Measurements from ENCODE around the gene TCERG1L. TPM values are rescaled to one million over a fixed set of nuclear protein-coding genes. Genes with fewer than 3 reads are reported as not detected.
"Not testable (repeated sequence)": the region's sequence is repeated elsewhere in the genome, so short reads cannot be mapped to it uniquely, and the experiment has no call there.

The TCERG1L gene
- total and polyA plus RNA-seq, 3 experiments from 2014 or later = 0.07 to 0.93 (median 0.68) TPM

- H3K4me1 ChIP-seq (ENCODE audit: insufficient read depth, low read length) = no peaks in the 10 kb centered on the region
- Mint-ChIP-seq H3K27ac (no peak overlapping the region), H3K36me3 (no peaks in the 10 kb centered on the region), H3K9me3 (peaks cover 0 to 10% (median 9%) of the 10 kb centered on the region in 5 donors), H3K27me3 (no peaks in the 10 kb centered on the region), H3K4me1 (no peaks in the 10 kb centered on the region), H3K4me3 (no peak overlapping the region)
- ChIA-PET CTCF (no interaction called here), POLR2A (no interaction called here)
- no peaks in the 10 kb centered on the region for H3K27me3 ChIP-seq (ENCODE audit: insufficient read depth, low read length, poor library complexity, severe bottlenecking)
- no peak overlapping the region for H3K4me3 ChIP-seq (ENCODE audit: low read length)
- no peaks in the 10 kb centered on the region for H3K36me3 ChIP-seq (ENCODE audit: insufficient read depth, low read length)
- no peak overlapping the region for H3K27ac ChIP-seq (ENCODE audit: low read depth, low read length)
- no peak for DNase-seq
- H3K9me3 ChIP-seq (ENCODE audit: low read length) = no peaks in the 10 kb centered on the region
Observed at GRCh38 chr10:131111007-131111406, 200.5 kb downstream of the TCERG1L start.

- H3K27me3 Mint-ChIP-seq = no peaks in the 10 kb centered on the region
- no peaks in the 10 kb centered on the region for H3K36me3 Mint-ChIP-seq
- H3K4me1 ChIP-seq (ENCODE audit: insufficient read depth, low read length) = no peaks in the 10 kb centered on the region
- H3K9me3 Mint-ChIP-seq = peaks cover 0 to 10% (median 9%) of the 10 kb centered on the region in 5 donors
- H3K4me3 Mint-ChIP-seq = no peak overlapping the region
- no peaks in the 10 kb centered on the region for H3K36me3 ChIP-seq (ENCODE audit: insufficient read depth, low read length)
- H3K27ac ChIP-seq (ENCODE audit: low read depth, low read length) = no peak overlapping the region
- H3K4me3 ChIP-seq (ENCODE audit: low read length) = no peak overlapping the region
- no peak overlapping the region for H3K27ac Mint-ChIP-seq
- H3K27me3 ChIP-seq (ENCODE audit: insufficient read depth, low read length, poor library complexity, severe bottlenecking) = no peaks in the 10 kb centered on the region
- CTCF ChIA-PET = no interaction called here
- H3K9me3 ChIP-seq (ENCODE audit: low read length) = no peaks in the 10 kb centered on the region
- POLR2A ChIA-PET = no interaction called here
- no peaks in the 10 kb centered on the region for H3K4me1 Mint-ChIP-seq
- no peak for DNase-seq
Observed at GRCh38 chr10:131110241-131110783, 201.2 kb downstream of the TCERG1L start.

GRCh38 chr10:131109726-131110125 lies 201.8 kb downstream of the TCERG1L start:
- ChIA-PET CTCF (no interaction called here), POLR2A (no interaction called here)
- DNase-seq = no peak
- no peaks in the 10 kb centered on the region for H3K36me3 Mint-ChIP-seq
- H3K27ac Mint-ChIP-seq = no peak overlapping the region
- no peaks in the 10 kb centered on the region for H3K4me1 Mint-ChIP-seq
- H3K27me3 Mint-ChIP-seq = no peaks in the 10 kb centered on the region
- no peaks in the 10 kb centered on the region for H3K27me3 ChIP-seq (ENCODE audit: insufficient read depth, low read length, poor library complexity, severe bottlenecking)
- H3K27ac ChIP-seq (ENCODE audit: low read depth, low read length) = no peak overlapping the region
- H3K4me1 ChIP-seq (ENCODE audit: insufficient read depth, low read length) = no peaks in the 10 kb centered on the region
- no peaks in the 10 kb centered on the region for H3K9me3 ChIP-seq (ENCODE audit: low read length)
- H3K4me3 ChIP-seq (ENCODE audit: low read length) = no peak overlapping the region
- H3K36me3 ChIP-seq (ENCODE audit: insufficient read depth, low read length) = no peaks in the 10 kb centered on the region
- H3K4me3 Mint-ChIP-seq = no peak overlapping the region
- H3K9me3 Mint-ChIP-seq = peaks cover 4 to 10% (median 9%) of the 10 kb centered on the region in 5 donors

DNA sequence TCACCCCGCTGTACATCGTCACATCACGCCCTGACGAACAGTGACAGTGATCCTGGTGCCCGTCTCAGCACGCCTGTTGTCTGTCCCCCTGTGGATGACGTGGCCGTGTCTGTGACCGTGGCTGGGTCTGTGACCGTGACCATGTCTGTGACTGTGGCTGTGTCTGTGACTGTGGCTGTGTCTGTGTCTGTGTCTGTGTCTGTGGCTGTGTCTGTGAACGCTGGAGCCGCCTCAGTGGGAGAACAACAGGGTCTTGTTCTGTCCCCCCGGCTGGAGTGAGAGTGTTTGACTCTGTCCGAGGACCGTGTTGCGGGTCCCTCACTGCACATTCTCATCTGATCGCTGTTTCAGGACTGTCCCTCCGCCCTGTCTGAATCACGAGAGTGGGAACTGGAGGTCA lies 202.2 kb downstream of the TCERG1L start:
- no peaks in the 10 kb centered on the region for H3K4me1 Mint-ChIP-seq
- no peaks in the 10 kb centered on the region for H3K4me1 ChIP-seq (ENCODE audit: insufficient read depth, low read length)
- H3K27ac Mint-ChIP-seq = no peak overlapping the region
- no peak overlapping the region for H3K4me3 ChIP-seq (ENCODE audit: low read length)
- ChIA-PET CTCF (no interaction called here), POLR2A (no interaction called here)
- H3K27ac ChIP-seq (ENCODE audit: low read depth, low read length) = no peak overlapping the region
- H3K9me3 ChIP-seq (ENCODE audit: low read length) = no peaks in the 10 kb centered on the region
- H3K9me3 Mint-ChIP-seq = peaks cover 4 to 10% (median 9%) of the 10 kb centered on the region in 5 donors
- H3K4me3 Mint-ChIP-seq = no peak overlapping the region
- H3K36me3 Mint-ChIP-seq = no peaks in the 10 kb centered on the region
- no peak for DNase-seq
- H3K36me3 ChIP-seq (ENCODE audit: insufficient read depth, low read length) = no peaks in the 10 kb centered on the region
- no peaks in the 10 kb centered on the region for H3K27me3 Mint-ChIP-seq
- H3K27me3 ChIP-seq (ENCODE audit: insufficient read depth, low read length, poor library complexity, severe bottlenecking) = no peaks in the 10 kb centered on the region

DNA sequence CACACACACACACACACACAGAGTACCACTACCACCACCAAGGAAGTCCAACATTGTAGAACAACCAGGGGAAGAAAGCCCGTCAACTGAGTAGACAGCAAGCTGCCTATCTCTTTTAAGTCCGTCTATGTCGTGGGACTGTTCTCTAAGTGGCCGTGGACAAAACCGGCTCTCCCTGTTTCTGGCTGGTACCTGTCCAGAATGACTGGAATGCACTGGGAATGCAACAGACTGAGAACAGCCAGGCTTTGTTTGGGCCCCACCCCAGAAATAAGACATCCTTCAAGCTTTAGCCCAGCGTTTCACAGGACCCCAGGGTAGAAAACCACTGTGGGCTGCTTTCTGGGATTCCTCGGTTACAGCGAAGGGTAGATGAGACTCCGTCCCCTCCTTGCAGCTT lies 203.6 kb downstream of the TCERG1L start:
- Histone ChIP-seq H3K27ac (ENCODE audit: low read depth, low read length) (no peak overlapping the region), H3K9me3 (ENCODE audit: low read length) (no peaks in the 10 kb centered on the region), H3K4me3 (ENCODE audit: low read length) (no peak overlapping the region), H3K36me3 (ENCODE audit: insufficient read depth, low read length) (no peaks in the 10 kb centered on the region), H3K4me1 (ENCODE audit: insufficient read depth, low read length) (no peaks in the 10 kb centered on the region), H3K27me3 (ENCODE audit: insufficient read depth, low read length, poor library complexity, severe bottlenecking) (no peaks in the 10 kb centered on the region)
- Mint-ChIP-seq H3K4me1 (no peaks in the 10 kb centered on the region), H3K4me3 (no peak overlapping the region), H3K36me3 (no peaks in the 10 kb centered on the region), H3K27ac (no peak overlapping the region), H3K9me3 (peaks cover 4 to 10% (median 9%) of the 10 kb centered on the region in 5 donors), H3K27me3 (no peaks in the 10 kb centered on the region)
- no peak for DNase-seq
- CTCF ChIA-PET = no interaction called here
- POLR2A ChIA-PET = no interaction called here

GRCh38 chr10:131102676-131103075 lies 208.8 kb downstream of the TCERG1L start:
- DNase-seq = no peak
- H3K4me3 Mint-ChIP-seq = no peak overlapping the region
- H3K4me1 ChIP-seq (ENCODE audit: insufficient read depth, low read length) = no peaks in the 10 kb centered on the region
- no peaks in the 10 kb centered on the region for H3K36me3 ChIP-seq (ENCODE audit: insufficient read depth, low read length)
- POLR2A ChIA-PET = no interaction called here
- H3K4me3 ChIP-seq (ENCODE audit: low read length) = no peak overlapping the region
- CTCF ChIA-PET = no interaction called here
- no peaks in the 10 kb centered on the region for H3K27me3 Mint-ChIP-seq
- no peak overlapping the region for H3K27ac Mint-ChIP-seq
- H3K36me3 Mint-ChIP-seq = no peaks in the 10 kb centered on the region
- no peak overlapping the region for H3K27ac ChIP-seq (ENCODE audit: low read depth, low read length)
- no peaks in the 10 kb centered on the region for H3K4me1 Mint-ChIP-seq
- peaks cover 0 to 4% (median 3%) of the 10 kb centered on the region in 5 donors for H3K9me3 Mint-ChIP-seq
- no peaks in the 10 kb centered on the region for H3K9me3 ChIP-seq (ENCODE audit: low read length)
- no peaks in the 10 kb centered on the region for H3K27me3 ChIP-seq (ENCODE audit: insufficient read depth, low read length, poor library complexity, severe bottlenecking)

- no peaks in the 10 kb centered on the region for H3K27me3 Mint-ChIP-seq
- no peaks in the 10 kb centered on the region for H3K36me3 Mint-ChIP-seq
- ChIA-PET CTCF (no interaction called here), POLR2A (no interaction called here)
- Histone ChIP-seq H3K27me3 (ENCODE audit: insufficient read depth, low read length, poor library complexity, severe bottlenecking) (no peaks in the 10 kb centered on the region), H3K9me3 (ENCODE audit: low read length) (no peaks in the 10 kb centered on the region), H3K27ac (ENCODE audit: low read depth, low read length) (no peak overlapping the region), H3K36me3 (ENCODE audit: insufficient read depth, low read length) (no peaks in the 10 kb centered on the region), H3K4me1 (ENCODE audit: insufficient read depth, low read length) (no peaks in the 10 kb centered on the region), H3K4me3 (ENCODE audit: low read length) (no peak overlapping the region)
- no peak overlapping the region for H3K4me3 Mint-ChIP-seq
- H3K9me3 Mint-ChIP-seq = peaks cover 0 to 4% (median 0%) of the 10 kb centered on the region in 5 donors
- H3K4me1 Mint-ChIP-seq = no peaks in the 10 kb centered on the region
- DNase-seq = no peak
- H3K27ac Mint-ChIP-seq = no peak overlapping the region
Observed at GRCh38 chr10:131102147-131102546, 209.4 kb downstream of the TCERG1L start.

DNA sequence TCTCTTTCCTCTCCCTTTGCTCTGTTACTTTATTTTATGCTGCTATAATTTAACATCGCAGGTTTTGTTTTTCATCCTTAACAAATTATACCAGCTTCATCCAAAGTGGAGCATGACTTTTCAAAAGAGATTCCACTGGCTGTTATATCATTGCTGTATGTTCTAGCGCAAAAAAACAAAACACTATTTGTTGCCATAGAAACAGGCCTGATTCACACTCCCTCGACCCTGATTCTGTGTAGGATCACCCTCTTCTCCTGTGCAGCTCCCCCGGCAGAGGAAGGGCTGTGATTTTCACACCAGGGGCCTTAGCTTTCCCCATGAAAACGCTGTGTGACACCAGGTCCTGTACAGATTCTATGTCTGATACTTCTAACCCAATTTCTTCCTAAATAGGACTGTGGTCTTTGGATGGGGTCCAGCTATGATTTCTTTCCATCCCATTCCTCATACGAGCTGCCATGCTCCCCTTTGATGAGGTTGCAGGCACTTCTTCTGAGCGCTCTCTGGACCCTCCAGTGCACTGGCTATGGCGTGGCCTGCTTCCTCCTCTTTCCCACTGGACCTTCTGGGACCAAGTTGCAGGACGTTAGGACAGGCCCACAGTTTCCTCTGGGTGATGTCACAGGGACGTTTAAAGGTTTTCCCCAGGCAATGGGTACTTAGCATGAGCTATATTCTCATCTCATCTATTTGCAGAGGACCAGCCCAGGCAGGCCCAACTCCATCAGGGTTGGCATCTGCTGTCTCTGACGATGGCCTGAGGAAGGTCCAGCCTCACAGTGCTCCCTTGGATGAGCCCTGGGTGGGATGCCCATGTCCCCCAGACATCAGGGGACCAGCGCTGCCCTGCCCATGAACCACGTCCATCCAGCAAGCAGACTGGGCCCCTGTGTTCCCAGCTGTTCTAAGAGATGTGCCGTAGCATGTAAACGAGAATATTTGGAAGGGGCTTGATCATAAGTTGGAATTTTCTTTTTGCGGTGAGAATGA lies 210.8 kb downstream of the TCERG1L start:
- H3K27ac Mint-ChIP-seq; H3K36me3 ChIP-seq (ENCODE audit: insufficient read depth, low read length); H3K4me1 Mint-ChIP-seq; H3K36me3 Mint-ChIP-seq; CTCF ChIA-PET; POLR2A ChIA-PET; H3K27me3 Mint-ChIP-seq; H3K27ac ChIP-seq (ENCODE audit: low read depth, low read length); H3K27me3 ChIP-seq (ENCODE audit: insufficient read depth, low read length, poor library complexity, severe bottlenecking); H3K9me3 Mint-ChIP-seq; H3K4me3 ChIP-seq (ENCODE audit: low read length); DNase-seq; H3K4me1 ChIP-seq (ENCODE audit: insufficient read depth, low read length); H3K9me3 ChIP-seq (ENCODE audit: low read length); H3K4me3 Mint-ChIP-seq: not testable (repeated sequence)
